Stimulated activated CD4-positive, alpha-beta T cell treated with anti-CD3 and anti-CD28 coated beads, Interleukin-4, amount 100 ng/mL, for 1 hour (primary cell): ENCODE measurements around the gene CLIP4.

Experiments
- DNase-seq: peaks from one replicate; pipeline ENCODE4 v3.0.0-alpha.2; 2020

CLIP4 gene

GRCh38 chr2:29139152-29139551 is 23.9 kb downstream of the CLIP4 start:
- DNase-seq, result no peak

- no peak for DNase-seq
Measured at GRCh38 chr2:29139731-29140130, 24.5 kb downstream of the CLIP4 start.

- DNase-seq, result no peak
Measured at GRCh38 chr2:29143657-29144056, 28.4 kb downstream of the CLIP4 start.

GRCh38 chr2:29146197-29146596 is 31.0 kb downstream of the CLIP4 start:
- DNase-seq, result no peak

GRCh38 chr2:29147963-29148362 is 32.7 kb downstream of the CLIP4 start:
- DNase-seq, result no peak

- no peak for DNase-seq
Measured at GRCh38 chr2:29154610-29155009, 39.4 kb downstream of the CLIP4 start.

GRCh38 chr2:29155578-29155977 is 40.4 kb downstream of the CLIP4 start:
- no peak for DNase-seq

GRCh38 chr2:29157131-29157530 is 41.9 kb downstream of the CLIP4 start:
- DNase-seq, result no peak

GRCh38 chr2:29159125-29159524 is 43.9 kb downstream of the CLIP4 start:
- DNase-seq, result no peak

GRCh38 chr2:29160184-29160583 is 45.0 kb downstream of the CLIP4 start:
- DNase-seq, result no peak

GRCh38 chr2:29162204-29162928 is 47.2 kb downstream of the CLIP4 start:
- no peak for DNase-seq

- DNase-seq, result no peak
Measured at GRCh38 chr2:29164091-29164846, 49.1 kb downstream of the CLIP4 start.

GRCh38 chr2:29165362-29166241 is 50.4 kb downstream of the CLIP4 start:
- no peak for DNase-seq

- DNase-seq, result no peak
Measured at GRCh38 chr2:29166242-29167039, 51.2 kb downstream of the CLIP4 start.

- DNase-seq, result no peak
Measured at GRCh38 chr2:29174937-29175336, 59.7 kb downstream of the CLIP4 start.

- no peak for DNase-seq
Measured at GRCh38 chr2:29175338-29175737, 60.1 kb downstream of the CLIP4 start.

GRCh38 chr2:29182334-29182733 is 67.1 kb downstream of the CLIP4 start:
- no peak for DNase-seq

GRCh38 chr2:29182920-29183319 is 67.7 kb downstream of the CLIP4 start:
- no peak for DNase-seq

- DNase-seq, result no peak
Measured at GRCh38 chr2:29184531-29184930, 69.3 kb downstream of the CLIP4 start.

- DNase-seq, result no peak
Measured at GRCh38 chr2:29186817-29187216, 71.6 kb downstream of the CLIP4 start.

GRCh38 chr2:29187926-29188325 is 72.7 kb downstream of the CLIP4 start:
- no peak for DNase-seq

GRCh38 chr2:29189052-29189451 is 73.8 kb downstream of the CLIP4 start:
- no peak for DNase-seq

GRCh38 chr2:29191817-29192216 is 76.6 kb downstream of the CLIP4 start:
- DNase-seq, result no peak
